OCI-LY7 (cell line): ENCODE data around the gene ZEB1. TPM values are rescaled to one million over a fixed set of nuclear protein-coding genes. Genes with fewer than 3 reads are reported as not detected.

Source experiments
- BruUV-seq: library from RNA; stranded (reverse); fragments of 400-500 nt; replicated peaks from 2 replicates; lab custom pipeline; 2021; lab: Mats Ljungman, UMichigan
- CTCF ChIA-PET: fragments of 300-600 bp; sonication (Branson Sonifier 250); formaldehyde crosslinking; loops from one replicate; lab custom pipeline; 2022; ENCODE audit warnings: antibody characterized with exemption; ENCODE audit not compliant: unreplicated experiment; lab: Charles Lee
- POLR2A ChIA-PET: fragments of 300-600 bp; sonication (Branson Sonifier 250); formaldehyde crosslinking; loops from one replicate; lab custom pipeline; 2022; ENCODE audit warnings: antibody characterized with exemption; lab: Charles Lee
- DNase-seq: peaks from one replicate; pipeline ENCODE4 v3.0.0-alpha.2; 2015; ENCODE audit warnings: low spot score
- H2AFZ ChIP-seq: fragments of 200-600 bp; sonication (generic), shearing (Covaris generic); 2 replicates; pipeline ENCODE4 v1.6.1; 2014; ENCODE audit warnings: mild to moderate bottlenecking, antibody characterized with exemption, low read length, moderate library complexity
- H3K27ac ChIP-seq: fragments of 200-600 bp; sonication (generic); 2 replicates; pipeline ENCODE4 v1.5.1; 2014; ENCODE audit warnings: mixed run types, low read depth, mild to moderate bottlenecking, moderate library complexity, low read length, inconsistent platforms; ENCODE audit not compliant: poor library complexity, severe bottlenecking
- H3K36me3 ChIP-seq: fragments of 200-600 bp; sonication (generic); 2 replicates; pipeline ENCODE4 v1.6.1; 2014; ENCODE audit warnings: mild to moderate bottlenecking, antibody characterized with exemption, low read length, moderate library complexity, mixed read lengths; ENCODE audit not compliant: insufficient read depth
- H3K4me1 ChIP-seq: fragments of 200-600 bp; sonication (generic); 2 replicates; pipeline ENCODE4 v1.5.1; 2014; ENCODE audit warnings: mild to moderate bottlenecking, low read length; ENCODE audit not compliant: insufficient read depth, poor library complexity, severe bottlenecking
- H3K4me2 ChIP-seq: fragments of 200-600 bp; sonication (generic); 2 replicates; pipeline ENCODE4 v1.6.1; 2014; ENCODE audit warnings: mild to moderate bottlenecking, low read length
- H3K4me3 ChIP-seq: fragments of 200-600 bp; sonication (generic); 2 replicates; pipeline ENCODE4 v1.5.1; 2014; ENCODE audit warnings: mild to moderate bottlenecking, low read depth, low read length; ENCODE audit not compliant: poor library complexity, severe bottlenecking
- H3K79me2 ChIP-seq: fragments of 200-600 bp; sonication (generic); 2 replicates; pipeline ENCODE4 v1.6.1; 2016; ENCODE audit warnings: low read depth, mild to moderate bottlenecking, low read length, moderate library complexity, mixed read lengths; ENCODE audit not compliant: insufficient read depth
- H3K9me2 ChIP-seq: fragments of 200-600 bp; sonication (generic); 2 replicates; pipeline ENCODE4 v1.6.1; 2016; ENCODE audit warnings: mild to moderate bottlenecking, low read length, mixed read lengths; ENCODE audit not compliant: insufficient read depth
- H3K9me3 ChIP-seq: fragments of 200-600 bp; sonication (generic); 2 replicates; pipeline ENCODE4 v1.6.1; 2014; ENCODE audit warnings: mild to moderate bottlenecking, mixed run types, low read length, mixed read lengths
- H4K20me1 ChIP-seq: fragments of 200-600 bp; sonication (generic); 2 replicates; pipeline ENCODE4 v1.6.1; 2014; ENCODE audit warnings: mild to moderate bottlenecking, antibody characterized with exemption, low read length, moderate library complexity, mixed read lengths; ENCODE audit not compliant: insufficient read depth
- EZH2phosphoT487 ChIP-seq: fragments of 200-600 bp; sonication (generic); IDR thresholded peaks from 2 replicates; pipeline ENCODE4 v1.6.1; 2018; ENCODE audit warnings: low read depth, borderline replicate concordance, mild to moderate bottlenecking, mixed run types, antibody characterized with exemption, low read length, moderate library complexity, mixed read lengths
- intact Hi-C: fragments of 100-400 bp; cut with micrococcal nuclease; formaldehyde crosslinking; loops from one replicate; pipeline ENCODE4 v1.10.0; 2022; ENCODE audit not compliant: unreplicated experiment
- total RNA-seq, 2 experiments: library from RNA; depleted of rRNA in 1 of 2; stranded (reverse); fragments of >200 nt in 1 of 2; shearing (Covaris generic) in 1 of 2; gene quantifications; 2 replicates each; pipeline ENCODE4 v1.2.3, GENCODE V29; 2014 to 2022
- TF ChIP-seq, protein P1 (sequence below): fragments of 200-600 bp; sonication (generic); conservative IDR thresholded peaks from 2 replicates; pipeline ENCODE4 v1.5.1; 2014; ENCODE audit warnings: mild to moderate bottlenecking, antibody characterized with exemption, low read length, moderate library complexity, mixed read lengths

ZEB1 gene
- total RNA-seq, 2 experiments from 2014 or later, result 33.2 to 41.9 TPM

GRCh38 chr10:31343551-31343950 lies 24.5 kb downstream of the ZEB1 start:
- ChIA-PET CTCF (no interaction called here), POLR2A (interaction anchor here (1.4 to 1.8 kb wide), 2 partner anchors 10 kb away, joined by 4 to 10 read pairs; no protein-coding TSS in a partner anchor)
- Histone ChIP-seq H2AFZ (no peak overlapping the region), H3K4me1 (peaks cover 4% of the 10 kb centered on the region), H3K79me2 (peaks cover 94% of the 10 kb centered on the region), H3K9me2 (no peaks in the 10 kb centered on the region), H3K36me3 (no peaks in the 10 kb centered on the region), H3K4me2 (no peak overlapping the region), H3K9me3 (no peaks in the 10 kb centered on the region), H4K20me1 (peaks cover 36% of the 10 kb centered on the region), H3K4me3 (no peak overlapping the region), H3K27ac (no peak overlapping the region)
- intact Hi-C loops, result no loop called here
- BruUV-seq, result no TSS peak
- TF ChIP-seq EZH2phosphoT487, result no peak
- TF ChIP-seq, protein P1, sequence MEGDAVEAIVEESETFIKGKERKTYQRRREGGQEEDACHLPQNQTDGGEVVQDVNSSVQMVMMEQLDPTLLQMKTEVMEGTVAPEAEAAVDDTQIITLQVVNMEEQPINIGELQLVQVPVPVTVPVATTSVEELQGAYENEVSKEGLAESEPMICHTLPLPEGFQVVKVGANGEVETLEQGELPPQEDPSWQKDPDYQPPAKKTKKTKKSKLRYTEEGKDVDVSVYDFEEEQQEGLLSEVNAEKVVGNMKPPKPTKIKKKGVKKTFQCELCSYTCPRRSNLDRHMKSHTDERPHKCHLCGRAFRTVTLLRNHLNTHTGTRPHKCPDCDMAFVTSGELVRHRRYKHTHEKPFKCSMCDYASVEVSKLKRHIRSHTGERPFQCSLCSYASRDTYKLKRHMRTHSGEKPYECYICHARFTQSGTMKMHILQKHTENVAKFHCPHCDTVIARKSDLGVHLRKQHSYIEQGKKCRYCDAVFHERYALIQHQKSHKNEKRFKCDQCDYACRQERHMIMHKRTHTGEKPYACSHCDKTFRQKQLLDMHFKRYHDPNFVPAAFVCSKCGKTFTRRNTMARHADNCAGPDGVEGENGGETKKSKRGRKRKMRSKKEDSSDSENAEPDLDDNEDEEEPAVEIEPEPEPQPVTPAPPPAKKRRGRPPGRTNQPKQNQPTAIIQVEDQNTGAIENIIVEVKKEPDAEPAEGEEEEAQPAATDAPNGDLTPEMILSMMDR, result no peak
- DNase-seq, result no peak

DNA sequence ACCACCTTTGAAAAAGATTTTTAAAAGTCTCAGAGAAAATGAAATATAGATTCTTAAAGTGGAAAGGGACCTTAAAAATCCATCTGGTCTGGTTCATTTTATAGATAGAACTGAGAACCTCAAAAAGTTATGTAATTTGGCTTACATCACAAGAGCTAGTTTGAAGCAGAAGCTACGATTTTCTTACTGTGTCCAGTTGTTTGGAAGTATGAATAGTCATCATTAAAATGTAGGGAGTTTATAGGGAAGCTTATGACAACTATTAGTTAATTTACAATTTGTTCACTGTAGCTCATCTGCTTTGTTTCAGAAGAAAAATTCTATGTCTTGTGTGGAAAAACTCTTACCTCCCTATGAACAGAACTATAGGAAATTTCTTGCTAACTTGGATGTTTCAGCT lies 26.9 kb downstream of the ZEB1 start:
- Histone ChIP-seq H3K4me1 (peaks cover 4% of the 10 kb centered on the region), H3K9me3 (no peaks in the 10 kb centered on the region), H4K20me1 (peaks cover 36% of the 10 kb centered on the region), H3K36me3 (no peaks in the 10 kb centered on the region), H3K4me2 (no peak overlapping the region), H3K79me2 (peaks cover 99% of the 10 kb centered on the region), H2AFZ (no peak overlapping the region), H3K9me2 (no peaks in the 10 kb centered on the region), H3K27ac (no peak overlapping the region), H3K4me3 (no peak overlapping the region)
- intact Hi-C loops, result no loop called here
- CTCF ChIA-PET, result no interaction called here
- DNase-seq, result no peak
- POLR2A ChIA-PET, result interaction anchor here (0.6 to 2.1 kb wide), 5 partner anchors 9 to 77 kb away, joined by 3 to 6 read pairs (median 4); no protein-coding TSS in a partner anchor
- no peak for TF ChIP-seq EZH2phosphoT487
- TF ChIP-seq, protein P1, result no peak
- no TSS peak for BruUV-seq

DNA sequence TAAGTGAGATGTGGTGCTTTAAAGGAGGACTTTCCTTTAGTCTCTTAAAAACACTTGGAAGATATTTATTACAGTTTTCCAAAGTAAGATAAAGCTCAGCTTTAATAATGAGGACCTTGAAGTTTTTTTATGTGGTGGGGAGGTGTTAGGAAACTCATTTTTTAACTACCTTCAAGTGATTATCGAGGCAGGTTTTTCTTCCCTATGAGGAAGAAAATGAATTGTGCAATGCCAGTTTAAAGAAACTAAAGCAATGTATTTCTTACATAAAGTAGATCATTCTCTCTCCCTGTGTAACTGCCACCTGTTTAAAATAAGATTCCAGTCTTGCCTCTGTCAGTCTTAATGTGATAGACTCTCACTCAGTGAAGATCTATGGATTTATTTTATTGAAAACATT lies 27.9 kb downstream of the ZEB1 start:
- intact Hi-C loops, result no loop called here
- Histone ChIP-seq H4K20me1 (peaks cover 28% of the 10 kb centered on the region), H3K9me2 (no peaks in the 10 kb centered on the region), H3K4me2 (no peak overlapping the region), H3K4me3 (no peak overlapping the region), H3K36me3 (no peaks in the 10 kb centered on the region), H3K9me3 (no peaks in the 10 kb centered on the region), H3K79me2 (peaks cover 99% of the 10 kb centered on the region), H3K4me1 (no peaks in the 10 kb centered on the region), H2AFZ (no peak overlapping the region), H3K27ac (no peak overlapping the region)
- TF ChIP-seq EZH2phosphoT487, result no peak
- TF ChIP-seq, protein P1, result no peak
- no peak for DNase-seq
- POLR2A ChIA-PET, result interaction anchor here (0.6 kb wide), 2 partner anchors 10 to 218 kb away, joined by 3 read pairs; no protein-coding TSS in a partner anchor
- CTCF ChIA-PET, result no interaction called here
- BruUV-seq, result no TSS peak
